GM18517 (cell line): Measurements from ENCODE around the gene OR52E8.
A peak's percentile ranks its signal among the peaks of the same experiment; 100 is the strongest.

Experiments used
- ATAC-seq: cut with Tn5 transposase; IDR thresholded peaks from one replicate; pipeline ENCODE4 v1.9.1; 2021; ENCODE audit warnings: mild to moderate bottlenecking, moderate library complexity; ENCODE audit not compliant: unreplicated experiment

OR52E8 gene

DNA sequence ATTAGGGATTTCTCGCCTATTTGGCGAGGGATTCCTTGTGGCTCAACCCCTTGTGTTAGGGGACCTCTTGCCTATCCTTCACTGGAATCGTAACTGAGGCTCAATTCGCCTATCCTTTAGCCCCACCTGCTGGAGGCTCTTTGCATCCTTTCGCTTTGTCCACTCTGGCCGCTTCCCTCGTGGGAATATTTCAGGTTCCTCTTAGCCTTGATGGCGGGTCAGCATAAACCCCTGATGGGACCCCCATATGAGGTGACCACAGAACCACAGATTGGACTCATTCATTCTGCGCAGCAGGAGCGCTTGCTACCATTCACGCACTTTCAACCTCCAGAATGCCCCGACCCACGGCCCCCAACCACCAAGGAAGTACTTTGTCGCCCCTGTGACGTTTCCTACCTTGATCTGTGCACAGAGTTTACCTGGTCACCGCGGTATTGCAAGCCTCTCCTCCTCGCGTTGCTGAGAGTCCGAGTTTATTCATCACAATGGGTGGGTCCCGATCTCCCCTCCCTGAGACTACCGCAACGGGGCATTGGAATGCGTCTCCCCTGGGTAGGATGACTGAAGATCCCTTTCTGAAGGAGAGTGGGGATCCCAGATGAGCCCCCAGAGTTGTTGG is 48.9 kb downstream of the OR52E8 start, which contains the start of gene OR52N2:
TSS of gene OR52N2 (plus strand) at position 425 of the 622 bp plus-strand sequence. CDS start 11,412 bp downstream, outside the sequence.
- peak; percentile 97 for ATAC-seq

- no peak for ATAC-seq
Observed at GRCh38 chr11:5807580-5807979, 49.9 kb downstream of the OR52E8 start.
